GM18867 (cell line): ENCODE results near the gene NCOA7.
A peak's percentile ranks its signal among the peaks of the same experiment; 100 is the strongest.

Source experiments
- ATAC-seq: cut with Tn5 transposase; IDR thresholded peaks from one replicate; pipeline ENCODE4 v1.9.1; 2021; ENCODE audit warnings: mild to moderate bottlenecking, moderate library complexity; ENCODE audit not compliant: unreplicated experiment

NCOA7 gene, protein sequence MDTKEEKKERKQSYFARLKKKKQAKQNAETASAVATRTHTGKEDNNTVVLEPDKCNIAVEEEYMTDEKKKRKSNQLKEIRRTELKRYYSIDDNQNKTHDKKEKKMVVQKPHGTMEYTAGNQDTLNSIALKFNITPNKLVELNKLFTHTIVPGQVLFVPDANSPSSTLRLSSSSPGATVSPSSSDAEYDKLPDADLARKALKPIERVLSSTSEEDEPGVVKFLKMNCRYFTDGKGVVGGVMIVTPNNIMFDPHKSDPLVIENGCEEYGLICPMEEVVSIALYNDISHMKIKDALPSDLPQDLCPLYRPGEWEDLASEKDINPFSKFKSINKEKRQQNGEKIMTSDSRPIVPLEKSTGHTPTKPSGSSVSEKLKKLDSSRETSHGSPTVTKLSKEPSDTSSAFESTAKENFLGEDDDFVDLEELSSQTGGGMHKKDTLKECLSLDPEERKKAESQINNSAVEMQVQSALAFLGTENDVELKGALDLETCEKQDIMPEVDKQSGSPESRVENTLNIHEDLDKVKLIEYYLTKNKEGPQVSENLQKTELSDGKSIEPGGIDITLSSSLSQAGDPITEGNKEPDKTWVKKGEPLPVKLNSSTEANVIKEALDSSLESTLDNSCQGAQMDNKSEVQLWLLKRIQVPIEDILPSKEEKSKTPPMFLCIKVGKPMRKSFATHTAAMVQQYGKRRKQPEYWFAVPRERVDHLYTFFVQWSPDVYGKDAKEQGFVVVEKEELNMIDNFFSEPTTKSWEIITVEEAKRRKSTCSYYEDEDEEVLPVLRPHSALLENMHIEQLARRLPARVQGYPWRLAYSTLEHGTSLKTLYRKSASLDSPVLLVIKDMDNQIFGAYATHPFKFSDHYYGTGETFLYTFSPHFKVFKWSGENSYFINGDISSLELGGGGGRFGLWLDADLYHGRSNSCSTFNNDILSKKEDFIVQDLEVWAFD

DNA sequence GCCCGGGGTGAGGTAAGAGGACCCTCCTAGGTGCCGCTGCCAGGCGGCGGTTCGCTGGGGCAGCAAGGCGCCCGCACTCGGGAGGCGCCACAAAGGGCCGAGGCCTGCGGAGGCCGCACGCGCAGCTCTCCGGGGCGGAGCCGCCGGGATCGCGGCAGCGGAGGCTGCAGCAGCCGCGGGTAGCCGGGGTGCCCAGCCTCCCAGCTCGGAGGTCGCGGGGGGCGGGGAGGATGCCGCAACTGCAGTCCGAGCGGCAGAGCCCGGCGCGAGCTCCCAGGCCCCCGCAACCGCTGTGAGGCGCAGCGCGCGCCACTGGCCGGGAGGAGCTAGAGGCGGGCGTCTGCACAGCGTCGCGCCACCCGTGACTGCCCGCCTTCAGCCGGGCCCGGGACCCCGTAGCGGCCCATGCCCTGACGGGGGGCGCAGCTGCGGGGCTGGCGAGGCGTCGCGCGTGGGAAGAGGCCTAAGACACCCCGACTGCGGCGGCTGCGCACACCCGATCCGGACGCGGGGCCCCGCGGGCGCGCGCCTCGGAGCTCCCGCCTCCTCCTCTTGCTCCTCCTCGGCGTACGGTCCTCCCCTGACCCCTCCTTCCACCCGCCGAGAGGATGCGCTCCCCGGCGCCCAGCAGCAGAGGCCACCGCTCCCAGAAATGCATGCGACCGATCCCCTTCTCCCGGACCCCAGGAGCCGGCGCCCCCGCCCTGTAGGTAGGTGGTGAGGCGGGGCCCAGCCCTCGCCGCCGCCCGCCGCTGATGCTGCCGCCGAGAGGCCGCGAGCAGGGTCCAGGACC, at the start of gene NCOA7:
NCOA7 (plus strand) TSS at position 603 of the 793 bp plus-strand sequence. CDS start 24,395 bp downstream, outside the sequence.
- peak; percentile 80 for ATAC-seq

DNA sequence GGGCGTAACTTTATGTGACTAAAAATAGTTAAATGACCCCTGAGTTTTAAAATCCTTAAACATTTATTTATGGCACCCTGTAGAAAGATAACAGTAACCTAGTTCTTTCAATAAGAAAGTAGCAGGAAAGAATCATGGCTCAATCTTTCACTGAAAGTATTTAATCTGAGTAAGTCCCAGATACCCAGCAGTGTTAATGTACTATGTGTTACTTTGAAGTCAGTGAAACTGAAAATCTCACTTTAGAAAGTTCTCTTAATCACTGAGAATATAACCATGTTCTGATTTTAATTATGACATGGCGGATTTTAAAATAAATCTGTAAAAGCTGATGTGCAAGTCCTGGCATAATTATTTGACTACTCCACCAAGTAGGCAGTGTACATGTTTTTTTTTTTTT, 49.4 kb upstream of the NCOA7 start:
- peak; percentile 54 for ATAC-seq

DNA sequence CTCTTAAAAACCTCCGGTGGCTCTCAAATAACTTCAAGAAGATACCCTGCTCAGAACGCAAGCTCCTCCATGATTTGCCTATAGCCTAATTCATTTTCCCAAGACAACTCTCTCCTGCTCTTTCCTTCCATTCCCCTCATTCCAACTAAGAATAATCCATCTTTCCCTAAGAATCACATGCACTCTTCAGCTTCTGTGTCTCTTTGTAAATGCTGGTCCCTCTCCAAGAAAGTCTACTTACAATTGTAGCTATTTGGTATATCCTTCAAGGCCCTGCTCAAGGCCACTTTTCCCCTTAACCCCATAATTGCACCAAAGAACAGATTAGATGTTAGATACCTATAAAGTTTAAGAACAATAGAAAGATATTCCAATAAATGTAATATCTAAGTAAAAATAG, 48.7 kb upstream of the NCOA7 start:
- no peak for ATAC-seq

DNA sequence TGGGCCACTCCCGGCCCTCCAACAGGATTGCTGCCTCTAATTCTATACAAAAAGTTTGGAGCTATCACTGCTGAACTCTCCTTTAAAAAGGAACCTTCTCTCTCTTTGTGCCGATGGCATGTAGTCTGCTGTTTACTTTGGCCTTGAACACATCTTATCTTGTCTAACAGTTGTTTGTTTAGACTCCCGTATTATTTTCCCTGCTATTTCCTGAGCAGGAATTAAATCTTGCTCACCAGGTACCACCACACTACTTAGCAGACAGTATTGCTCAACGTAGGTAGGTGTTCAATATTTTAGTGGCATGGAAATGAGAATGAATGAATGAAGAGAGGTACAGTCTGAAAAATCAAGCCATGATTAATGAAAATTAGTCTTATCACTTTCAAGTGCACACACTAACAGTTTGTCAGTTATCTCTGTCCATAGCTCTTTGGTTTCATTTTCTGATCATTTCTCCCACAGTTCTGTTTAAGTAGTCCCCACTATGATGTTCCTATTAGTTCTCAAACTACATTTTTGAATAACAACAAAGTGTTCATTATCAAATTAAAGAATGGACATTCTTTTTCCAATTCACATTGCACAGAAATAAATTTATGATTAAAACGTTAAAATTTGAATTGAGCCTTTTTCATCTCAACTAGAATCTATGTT, 48.2 kb upstream of the NCOA7 start:
- no peak for ATAC-seq

DNA sequence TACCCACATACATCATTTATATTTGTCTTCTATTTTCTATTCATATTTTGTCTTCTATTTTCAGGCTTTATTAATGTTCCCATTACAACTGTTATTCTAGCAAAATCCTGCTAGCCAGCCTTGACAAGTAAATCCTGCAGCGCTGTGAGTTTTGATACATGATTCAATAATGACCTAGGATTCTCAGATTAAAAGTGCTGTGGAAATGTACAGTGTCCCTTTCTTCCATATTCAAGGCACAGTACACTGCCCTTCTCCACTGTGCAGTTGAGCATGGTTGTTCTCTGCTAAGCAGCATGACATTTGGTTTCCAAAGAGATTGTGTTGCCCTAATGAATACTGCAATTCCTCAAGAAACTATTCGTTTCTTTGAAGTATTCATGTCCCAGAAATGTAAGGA, 47.2 kb upstream of the NCOA7 start:
- no peak for ATAC-seq

DNA sequence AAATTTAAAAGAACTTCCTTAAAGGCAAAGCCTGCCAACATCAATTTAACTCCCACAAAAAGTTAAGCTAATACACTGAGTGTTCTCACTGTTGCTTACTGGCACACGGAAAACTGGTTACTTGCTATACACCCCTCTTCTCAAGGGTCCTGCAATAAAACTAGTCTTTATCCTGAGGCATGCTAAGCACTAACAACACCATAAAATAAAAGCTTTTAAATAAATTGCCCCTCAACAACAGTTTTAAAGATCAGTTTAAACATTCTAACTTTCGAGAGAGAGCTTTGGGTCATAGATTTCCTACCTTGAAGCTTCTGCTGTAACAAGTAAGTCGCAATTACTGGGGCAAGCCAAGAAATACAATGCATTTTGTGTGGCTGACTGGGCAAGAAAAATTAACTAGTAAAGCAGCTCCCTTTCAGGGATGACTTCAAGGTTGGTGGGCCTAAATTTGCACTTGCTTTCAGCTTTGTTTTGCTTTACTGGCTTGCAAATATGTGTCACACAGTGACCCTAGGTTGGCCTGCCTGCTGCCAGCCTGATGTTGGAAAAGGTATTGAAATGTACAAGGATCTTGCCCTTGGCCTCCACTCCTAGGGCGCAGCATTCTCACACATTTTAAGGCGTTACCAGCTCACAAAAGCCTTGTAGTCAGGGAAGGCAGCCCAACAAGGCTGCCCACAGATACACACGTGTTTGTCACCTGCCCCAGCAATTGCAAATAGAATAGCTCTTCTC, 45.3 kb upstream of the NCOA7 start:
- ATAC-seq, result no peak

DNA sequence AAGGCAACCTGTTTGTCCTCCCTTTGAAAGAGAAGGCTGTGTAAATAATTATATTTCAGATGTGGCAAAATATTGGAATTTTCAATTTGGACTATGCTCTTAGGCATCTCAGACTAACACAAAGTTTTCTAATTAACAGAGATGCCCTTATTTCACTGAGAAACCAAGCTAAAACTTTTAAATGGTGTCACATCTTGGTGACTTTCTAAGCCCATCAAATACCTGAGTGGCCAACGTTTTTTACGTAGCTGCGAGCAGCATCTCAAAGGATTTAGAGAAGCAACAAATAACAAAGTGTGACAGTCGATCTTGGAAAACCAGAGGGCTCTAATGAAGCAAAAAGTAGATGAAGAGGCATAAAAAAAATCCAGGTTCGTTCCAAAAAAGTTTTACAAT, 44.7 kb upstream of the NCOA7 start:
- no peak for ATAC-seq

DNA sequence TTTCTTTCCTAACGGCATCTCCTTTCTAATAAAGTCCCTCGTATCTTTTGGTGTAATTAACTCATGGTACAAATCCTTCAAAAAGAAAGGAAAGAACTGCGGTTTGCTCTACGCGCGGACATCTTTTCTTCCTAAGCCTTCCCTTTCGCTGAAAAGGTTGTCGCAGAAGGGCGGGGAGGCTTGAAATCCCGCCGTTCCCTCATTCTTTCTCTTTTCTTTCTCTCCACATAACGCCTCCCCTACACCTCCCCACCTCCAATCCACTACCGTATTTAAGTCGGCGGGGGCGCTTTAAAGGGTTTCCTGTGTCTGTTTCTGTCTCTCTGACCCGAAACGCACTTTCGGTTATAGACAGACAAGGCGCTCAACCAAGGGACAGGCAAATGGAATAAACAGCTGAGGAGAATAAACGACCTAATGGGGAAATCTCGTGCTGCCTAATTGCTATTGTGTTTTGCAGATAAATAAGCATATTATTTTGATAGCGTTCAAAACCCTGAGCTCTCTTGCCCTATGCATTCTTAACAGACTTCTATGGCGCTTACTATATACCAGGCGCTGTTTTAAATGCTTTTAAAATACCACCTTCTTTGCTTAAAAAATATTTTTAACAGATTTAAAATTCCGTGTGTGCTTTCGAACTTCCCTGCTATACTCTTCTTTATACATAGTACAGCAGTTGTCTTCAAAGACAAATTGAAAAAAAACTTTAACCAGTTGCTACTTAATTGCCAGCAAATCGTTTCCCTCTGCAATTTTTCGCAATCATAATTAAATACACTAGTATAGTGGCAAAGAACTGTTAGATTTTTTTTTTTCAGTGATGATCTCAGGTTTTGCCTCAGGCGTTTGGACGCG, 43.8 kb upstream of the NCOA7 start:
- ATAC-seq, result peak; percentile 60

DNA sequence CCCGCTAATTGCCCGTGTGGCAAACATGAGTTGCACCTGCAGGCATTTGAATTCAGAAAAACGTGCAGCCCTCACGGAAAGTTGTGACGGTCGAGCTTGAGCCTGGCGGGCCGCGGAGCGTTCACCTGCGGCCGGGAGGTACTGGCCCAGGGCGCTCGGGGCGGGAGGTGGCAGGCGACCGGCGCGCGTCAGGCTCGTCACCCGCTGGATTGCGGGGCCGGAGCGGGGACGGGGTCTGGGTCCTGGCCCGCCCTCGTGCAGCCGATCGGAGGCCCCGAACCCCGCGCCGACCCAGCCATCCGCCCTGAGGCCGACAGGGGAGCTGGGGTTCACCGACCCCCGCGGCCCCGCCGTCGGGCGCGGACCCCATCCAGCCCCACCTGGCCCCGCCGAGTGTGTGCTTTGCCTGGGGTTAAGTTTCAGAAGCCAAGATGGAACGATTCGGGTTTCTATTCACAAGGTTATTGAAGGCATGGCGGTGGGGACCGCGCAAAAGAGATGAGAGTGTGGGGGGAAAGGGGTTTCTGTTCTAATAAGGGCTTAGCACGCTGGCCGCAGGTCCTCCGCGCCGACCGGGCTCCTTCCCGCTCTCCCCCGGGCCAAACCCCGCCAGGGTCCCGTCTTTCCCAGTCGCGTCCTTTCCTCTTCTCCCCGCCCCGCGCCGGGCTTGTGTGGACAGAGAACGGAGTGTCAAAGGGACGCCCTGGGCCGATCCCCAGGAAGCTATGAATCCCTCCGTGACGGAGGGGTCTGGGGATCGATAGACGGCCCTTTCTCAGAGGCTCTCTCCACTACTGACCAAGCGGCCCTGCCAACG, 43.0 kb upstream of the NCOA7 start:
- ATAC-seq, result no peak

DNA sequence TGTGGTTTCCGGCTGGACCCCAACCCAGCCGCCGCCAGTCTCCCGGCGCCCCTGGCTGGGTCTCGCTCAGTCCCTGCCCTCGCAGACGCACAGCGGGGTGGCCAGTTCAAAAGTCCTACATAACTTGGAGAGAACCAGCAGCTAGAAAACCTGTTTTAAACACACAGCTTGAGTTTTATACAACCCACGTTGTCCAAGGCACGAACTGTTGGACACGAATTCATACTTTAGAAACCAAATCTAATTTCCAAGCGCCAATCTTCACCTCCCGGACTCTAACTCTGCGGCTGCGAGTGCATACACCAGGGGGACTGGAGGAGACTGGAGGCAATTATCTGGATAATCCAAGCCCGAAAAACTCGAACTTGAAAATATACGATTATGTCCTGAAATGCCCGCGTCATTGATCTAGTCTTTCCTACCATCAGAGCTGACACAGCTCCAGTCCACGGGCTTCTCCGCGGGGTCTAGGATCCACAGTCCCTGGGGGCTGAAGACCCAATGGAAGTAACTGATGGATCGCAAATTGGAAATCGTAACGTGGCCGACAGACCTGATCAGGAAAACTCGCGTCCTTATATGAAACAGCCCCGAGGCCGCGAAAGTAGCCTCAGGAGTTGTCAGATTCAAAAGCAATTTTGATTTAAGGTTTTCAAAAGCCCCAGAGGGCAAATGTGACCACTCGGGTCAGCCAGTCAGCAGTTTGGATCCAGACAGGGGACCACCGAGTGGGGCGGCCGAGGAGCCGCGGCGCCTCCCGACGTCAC, 42.2 kb upstream of the NCOA7 start:
- no peak for ATAC-seq

DNA sequence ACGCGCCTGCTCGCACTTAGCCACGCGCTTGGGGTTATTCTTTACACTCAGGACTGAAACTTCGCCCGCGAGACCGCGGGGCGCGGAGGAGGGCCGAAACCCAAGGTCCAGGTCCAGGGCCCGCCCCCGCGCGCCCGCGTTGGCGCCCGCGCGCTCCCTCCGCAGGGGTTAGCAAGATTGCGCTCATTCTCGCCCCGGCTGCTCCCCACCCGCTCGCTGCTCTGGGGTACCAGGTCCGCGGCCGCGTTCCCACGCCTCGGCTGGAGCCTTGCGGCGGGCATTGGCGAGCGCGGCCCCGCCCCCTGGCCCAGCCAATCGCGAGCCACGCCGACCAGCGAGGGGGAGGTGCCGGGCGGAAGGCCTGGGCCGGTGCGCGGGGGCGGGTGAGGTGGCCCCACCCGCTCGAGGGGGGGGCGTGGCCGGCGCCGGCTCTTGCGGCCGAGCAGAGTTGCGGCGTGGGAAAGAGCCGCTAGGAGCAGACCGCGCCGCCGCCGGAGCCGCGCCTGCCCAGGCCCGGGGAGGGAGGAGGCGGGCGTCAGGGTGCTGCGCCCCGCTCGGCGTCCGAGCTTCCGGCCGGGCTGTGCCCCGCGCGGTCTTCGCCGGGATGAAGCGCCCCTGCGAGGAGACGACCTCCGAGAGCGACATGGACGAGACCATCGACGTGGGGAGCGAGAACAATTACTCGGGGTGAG, 41.4 kb upstream of the NCOA7 start, which contains the start of gene HEY2:
HEY2 (plus strand) TSS at position 460 of the 692 bp plus-strand sequence; CDS start at position 605, 145 bp downstream.
- ATAC-seq, result peak; percentile 85

DNA sequence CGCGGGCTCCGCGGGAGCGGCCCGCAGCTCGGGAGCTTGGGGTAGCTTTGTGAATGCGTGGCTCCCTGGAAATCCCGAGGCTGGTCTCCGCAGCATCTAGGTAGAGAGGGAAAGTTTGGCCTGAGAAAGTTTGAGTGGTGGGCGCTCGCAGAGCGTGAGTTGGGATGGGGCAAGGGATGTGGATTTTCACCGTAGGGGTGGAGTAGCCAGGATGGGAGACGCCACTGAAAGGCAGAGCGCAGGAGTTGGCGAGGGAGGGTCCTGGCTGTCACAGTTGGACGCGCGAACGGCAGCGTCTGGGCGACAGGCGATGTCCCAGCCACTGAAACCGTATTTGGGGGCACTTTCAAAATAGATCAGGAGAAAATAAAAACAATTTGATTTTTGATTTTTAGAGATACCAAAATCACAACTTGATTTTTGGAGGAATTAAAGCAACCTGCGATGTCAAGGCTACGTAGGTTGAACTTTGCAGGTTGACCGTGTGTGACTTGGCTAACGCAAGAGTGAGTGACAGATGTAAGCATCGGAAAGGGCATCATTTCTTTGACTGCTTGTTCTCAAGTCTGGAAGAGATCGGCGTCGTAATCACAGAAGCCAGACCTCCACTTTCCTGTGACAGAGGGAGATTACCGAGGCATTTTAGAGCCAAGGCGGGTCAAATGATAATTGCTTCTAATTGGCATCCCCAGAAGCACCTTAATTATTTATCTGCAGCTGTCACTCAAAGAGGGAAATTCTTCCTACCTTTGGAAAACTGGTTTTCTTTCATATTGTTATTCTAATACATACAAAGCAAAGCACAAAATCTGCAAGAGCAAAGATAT, 40.7 kb upstream of the NCOA7 start:
- no peak for ATAC-seq

DNA sequence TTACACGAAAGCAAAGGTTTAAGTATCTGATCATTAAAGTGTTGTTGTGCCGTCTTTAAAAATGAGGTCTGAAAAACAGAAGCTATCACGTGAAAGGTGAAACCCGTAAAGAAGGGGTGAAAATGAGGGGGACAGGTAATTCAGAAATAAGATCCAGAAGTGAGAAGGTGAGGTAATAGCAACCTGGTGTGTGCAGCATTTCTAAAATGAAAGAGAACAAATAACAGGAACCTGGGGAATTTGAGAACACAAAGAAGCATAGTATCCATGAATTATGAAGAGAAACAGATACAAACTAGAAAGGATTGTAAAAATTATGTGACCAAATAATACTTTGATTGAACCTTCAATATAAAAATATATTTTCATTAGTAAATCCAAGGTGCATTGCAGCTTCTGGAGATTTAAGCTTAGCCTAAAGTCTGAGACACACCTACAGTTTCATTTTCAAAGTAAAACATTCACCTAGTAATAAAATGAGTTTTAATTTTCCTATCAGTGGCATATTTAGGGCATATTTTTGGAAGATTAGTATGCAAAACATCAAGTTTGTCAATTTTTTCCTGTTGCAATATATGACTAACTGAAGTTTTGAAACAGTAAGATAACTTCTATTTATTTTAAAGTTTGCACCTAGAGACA, 39.9 kb upstream of the NCOA7 start:
- ATAC-seq, result no peak

DNA sequence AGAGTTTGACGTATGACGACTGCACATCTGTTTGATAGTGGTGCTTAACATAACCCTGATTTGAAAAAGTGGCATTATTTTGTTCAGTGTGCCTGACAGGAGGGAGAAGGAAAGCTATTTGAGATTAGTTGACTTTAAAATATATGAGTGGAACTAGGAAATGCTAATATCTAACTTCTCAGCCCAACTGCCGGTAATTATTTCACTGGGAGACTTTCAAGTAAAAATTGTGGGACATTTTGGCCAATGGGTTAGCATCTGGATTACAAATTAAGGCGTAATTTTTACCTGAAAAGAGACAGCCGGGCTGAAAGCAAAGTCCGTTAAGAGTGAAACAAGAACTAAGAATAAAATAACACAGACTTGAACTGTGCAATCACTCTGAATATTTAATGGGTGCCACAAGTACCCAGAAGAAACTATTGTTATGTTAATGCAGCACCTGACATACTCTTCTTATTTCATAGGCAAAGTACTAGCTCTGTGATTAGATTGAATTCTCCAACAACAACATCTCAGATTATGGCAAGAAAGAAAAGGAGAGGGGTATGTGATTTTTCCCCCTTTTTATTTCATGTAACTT, 39.3 kb upstream of the NCOA7 start:
- ATAC-seq, result no peak

DNA sequence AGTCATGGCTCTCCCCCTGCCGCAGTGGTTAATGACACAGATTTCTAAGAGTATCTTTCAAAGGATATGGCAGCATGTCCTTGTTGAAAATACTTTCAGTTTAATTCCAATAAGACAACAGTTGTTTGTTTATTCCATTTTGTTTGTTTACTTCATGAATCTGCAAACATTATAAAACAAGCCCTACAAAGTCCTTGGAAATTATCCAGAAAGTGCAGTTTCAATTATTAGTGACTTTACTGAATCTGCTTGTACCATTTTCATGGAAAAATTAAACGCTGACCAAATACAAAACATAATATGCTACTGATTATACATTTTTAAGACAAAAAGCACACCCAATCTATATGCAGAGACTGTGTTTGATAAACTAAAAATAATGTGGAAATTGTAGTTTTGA, 38.0 kb upstream of the NCOA7 start:
- ATAC-seq, result no peak
